GM19455 (cell line): ENCODE measurements around the gene CTDNEP1.

ENCODE experiments used
- ATAC-seq: cut with Tn5 transposase; IDR thresholded peaks from one replicate; pipeline ENCODE4 v1.9.1; 2021; ENCODE audit not compliant: unreplicated experiment

The CTDNEP1 gene

DNA sequence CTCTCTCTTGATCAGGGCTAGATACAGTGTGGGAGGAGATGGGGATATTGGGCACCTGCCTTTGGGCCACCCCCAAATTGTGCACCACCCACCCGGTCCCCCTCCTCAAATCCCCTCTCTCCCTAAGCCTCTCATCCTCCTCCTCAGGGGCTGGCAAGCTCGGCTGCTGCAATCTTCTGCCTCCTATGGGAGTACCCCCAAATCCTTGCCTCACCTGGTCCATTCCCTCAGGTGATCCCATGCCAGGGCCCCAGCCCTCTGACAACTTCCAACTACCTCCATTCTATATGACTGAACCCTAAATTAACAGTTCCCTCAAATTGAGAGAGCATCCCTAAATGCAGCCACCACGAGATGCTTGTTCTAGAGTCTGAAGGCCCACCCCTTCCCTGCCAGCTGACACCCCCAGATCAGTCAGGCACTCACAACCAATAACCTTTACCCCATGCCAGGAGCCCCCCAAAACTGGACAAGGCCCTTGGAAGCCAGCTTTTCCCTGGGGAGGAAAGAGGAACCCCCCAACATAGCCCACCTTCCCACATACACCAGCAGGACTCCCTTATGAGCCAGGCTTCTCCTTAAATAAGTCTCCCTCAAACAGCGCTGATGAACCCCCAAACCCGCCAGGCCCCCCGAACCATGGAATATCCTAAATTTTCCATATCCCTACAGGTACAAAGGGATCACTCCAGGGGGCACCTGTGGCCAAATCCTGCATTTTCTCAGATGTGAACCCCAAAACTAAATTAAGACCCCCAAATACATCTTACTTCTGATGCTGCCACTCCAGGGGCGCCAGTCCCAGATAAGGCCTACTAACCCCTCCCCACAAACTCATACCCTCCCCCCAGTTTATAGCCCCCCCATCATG lies 35.1 kb downstream of the CTDNEP1 start:
- ATAC-seq = no peak

DNA sequence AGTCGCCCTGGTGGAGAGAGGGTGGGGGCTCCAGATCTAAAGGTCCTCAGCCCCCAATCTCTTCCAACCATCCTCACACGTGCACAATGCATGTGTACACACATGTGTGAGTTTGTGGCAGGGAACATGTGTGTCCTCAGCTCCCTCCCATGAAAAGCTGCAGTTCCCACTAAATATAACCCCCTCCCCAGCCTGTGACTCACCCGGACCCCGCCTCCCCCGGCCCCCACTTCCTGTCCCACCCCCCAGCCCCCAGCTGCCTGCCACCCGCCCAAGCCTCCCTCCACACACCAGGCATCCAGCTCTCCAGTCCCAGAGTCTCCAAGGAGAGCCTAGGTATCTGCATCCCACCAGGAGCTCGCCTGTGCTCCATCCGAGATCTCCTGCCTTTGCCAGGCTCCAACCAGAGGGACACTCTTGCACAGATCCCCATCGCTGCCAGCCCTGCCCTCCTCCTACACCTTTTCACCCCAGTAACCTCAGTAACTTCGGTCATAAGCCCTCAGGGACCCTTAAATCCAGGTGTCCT lies 35.8 kb downstream of the CTDNEP1 start:
- no peak for ATAC-seq

DNA sequence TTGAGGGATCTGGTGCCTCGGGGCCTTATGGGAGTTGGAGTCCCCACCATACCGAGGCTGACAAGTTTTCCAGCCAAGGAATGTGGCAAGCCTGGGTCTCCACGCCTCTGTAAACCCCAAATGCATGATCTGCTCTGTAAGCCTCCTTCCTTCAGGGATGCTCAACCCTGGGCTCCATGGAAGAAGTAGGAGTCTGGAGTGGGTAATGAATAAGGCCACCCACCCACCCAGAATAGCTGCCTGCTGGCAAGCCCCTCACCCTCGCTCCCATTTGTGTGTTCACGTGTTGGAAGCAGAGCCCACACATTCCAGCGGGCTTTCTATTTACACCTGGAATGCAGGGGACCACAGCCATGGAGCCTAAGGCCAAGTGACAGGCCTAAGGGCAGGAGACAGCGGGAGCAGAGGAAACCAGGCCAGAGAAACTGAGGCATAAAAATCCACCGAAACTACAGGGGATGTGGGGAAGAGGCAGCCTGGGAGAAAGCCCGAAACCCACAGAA lies 36.3 kb downstream of the CTDNEP1 start:
- ATAC-seq = no peak

DNA sequence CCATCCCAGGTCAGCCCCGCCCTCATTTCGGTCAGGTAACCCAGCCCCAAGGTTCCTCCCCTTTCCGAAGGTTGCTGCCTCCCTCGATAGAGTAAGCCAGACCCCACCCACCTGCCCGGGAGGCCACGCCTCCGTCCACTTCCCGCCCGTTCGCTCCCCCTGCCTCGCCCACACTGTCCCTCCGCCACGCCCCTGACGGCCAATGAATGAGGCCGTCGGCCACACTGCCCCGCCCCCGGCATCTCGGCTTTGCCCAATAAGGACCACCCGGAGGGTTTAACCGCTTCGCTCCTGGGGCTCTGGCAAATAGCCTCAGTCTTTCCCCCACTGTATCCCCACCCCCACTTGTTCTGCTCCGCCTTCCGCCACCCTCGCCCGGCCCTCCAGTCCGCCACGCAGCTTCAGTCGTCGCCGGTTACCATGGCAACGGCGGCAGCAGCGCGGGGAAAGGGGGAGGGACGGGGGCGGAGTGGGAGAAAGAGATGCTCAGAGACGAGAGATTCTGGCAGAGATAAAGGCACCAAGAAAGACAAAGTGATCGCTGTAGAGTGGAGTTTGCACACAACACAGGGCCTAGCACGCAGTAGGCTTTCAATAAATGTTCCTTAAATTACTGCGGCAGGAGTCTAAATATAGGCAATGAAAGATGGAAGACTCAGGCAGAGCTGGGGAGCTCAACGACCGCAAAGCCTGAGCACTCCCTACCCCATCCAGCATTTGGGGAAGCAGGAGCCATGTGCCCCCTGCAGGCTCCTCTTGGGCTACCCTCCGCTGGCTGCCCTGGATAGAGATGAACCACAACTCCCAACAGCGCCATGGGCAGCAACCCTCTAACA lies 37.0 kb downstream of the CTDNEP1 start:
- peak; percentile 81 for ATAC-seq

DNA sequence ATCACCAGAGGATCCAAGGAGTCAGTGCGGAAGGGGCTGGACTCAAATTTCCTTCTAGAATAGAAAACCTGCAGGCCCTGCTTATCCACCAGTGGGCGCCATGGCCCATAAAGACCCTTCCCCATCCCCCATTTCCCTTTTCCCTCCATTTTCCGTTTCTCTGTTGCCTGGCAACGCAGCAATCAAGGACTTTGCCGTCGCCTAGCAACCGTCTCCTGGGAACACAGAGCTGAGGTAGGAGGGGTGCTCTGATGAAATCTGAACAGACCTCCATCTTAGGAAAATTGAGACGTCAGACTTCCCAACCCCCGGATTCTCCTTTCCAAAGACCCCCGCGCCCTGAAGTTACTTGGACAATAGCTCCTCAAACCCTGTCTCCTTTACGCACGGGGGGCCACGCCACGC lies 37.6 kb downstream of the CTDNEP1 start:
- no peak for ATAC-seq

DNA sequence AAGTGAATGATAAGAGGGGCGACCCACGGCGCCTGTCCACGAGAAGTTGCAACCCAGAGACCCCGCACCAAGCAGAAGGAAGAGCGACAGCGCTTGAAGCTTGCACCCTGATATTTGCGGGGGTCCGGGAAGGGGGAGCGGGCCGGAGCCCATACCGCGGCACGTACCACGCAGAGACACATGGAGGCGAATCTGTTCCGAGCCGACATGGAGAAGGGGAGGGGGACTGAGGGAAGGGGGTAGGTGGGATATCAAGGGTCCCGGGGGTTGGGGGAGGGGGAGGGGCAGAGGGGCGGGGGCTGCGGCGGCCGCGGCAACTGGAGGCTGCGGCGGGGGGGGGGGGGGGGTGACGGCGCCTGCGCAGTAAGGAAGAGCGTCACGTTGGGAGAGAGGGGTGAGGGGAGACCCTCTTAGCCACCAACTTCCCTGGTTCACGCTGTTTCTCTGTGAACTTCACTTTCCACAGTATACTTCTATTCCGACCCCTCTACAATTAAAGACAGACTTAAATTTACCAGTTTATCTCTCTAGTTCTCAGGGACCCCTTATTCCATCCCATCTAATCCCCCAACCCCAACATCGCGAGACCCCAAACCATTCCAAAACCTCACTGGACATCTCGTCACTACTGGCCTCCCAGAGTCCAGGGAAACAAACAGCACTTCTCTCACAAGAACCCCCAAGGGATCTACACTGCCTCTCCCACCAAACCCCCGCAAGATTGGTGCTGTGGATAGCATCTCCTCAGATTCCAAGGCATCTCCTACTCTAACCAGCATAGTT lies 39.9 kb downstream of the CTDNEP1 start:
- no peak for ATAC-seq

DNA sequence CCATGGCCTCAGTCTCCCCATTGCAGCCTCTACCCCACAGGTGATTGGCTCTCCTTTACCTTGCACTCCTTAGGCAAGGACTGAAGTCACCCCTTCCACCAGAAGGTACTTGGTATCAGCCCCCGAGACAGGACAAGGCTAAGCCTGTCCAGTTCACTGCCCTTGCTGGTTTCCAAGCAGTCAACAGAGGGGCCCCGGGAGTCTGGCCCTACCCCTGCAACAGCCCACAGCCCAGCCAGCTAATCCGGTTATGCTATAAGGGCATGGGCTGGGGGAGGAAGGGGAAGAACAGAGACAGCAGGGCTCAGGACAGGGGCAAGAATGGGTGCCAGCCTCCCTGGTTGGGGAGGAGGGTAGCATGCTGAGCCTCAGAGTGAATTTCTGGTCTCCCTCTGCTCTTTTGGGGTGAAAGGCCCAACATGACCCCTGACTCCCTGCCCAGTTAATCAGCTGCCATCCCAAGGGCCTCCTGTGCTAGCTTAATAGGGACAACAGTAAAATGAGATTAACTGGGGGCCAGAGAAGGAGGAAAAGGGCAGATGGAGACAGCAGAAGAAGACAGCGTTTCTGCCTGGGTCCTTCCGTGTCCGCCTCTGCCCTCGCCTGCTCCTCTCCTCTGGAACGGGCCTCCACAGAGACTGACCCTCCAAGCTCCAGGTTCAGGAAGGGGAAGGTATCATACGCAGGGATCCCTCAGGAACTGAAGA lies 42.6 kb downstream of the CTDNEP1 start:
- ATAC-seq = no peak

DNA sequence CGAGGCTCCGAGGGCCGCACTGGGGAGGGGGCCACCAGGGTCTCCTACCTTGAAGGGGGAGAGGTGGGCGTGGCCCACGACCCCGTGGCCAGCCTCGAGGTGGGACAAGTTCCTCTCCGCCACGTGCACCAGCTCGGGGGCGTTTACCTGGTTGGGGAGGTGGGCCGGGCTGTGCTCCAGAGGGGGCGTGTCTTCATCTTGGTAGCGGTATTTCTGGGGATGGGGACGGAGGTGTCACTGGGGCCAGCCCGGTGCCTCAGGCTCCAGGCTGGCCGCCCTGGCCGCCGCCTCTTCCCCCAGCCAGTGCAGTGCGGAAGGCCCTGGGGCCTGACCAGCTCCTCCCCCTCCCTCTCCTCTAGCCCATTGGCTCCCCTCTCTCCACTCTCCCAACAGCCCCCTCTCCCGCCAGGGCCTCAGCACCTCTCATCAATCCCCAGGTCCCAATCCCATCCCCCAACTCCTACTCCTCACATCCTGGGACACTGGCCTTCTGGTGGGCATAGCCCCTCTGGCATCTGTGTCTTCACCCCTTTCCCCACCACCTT lies 43.4 kb downstream of the CTDNEP1 start:
- ATAC-seq = no peak

DNA sequence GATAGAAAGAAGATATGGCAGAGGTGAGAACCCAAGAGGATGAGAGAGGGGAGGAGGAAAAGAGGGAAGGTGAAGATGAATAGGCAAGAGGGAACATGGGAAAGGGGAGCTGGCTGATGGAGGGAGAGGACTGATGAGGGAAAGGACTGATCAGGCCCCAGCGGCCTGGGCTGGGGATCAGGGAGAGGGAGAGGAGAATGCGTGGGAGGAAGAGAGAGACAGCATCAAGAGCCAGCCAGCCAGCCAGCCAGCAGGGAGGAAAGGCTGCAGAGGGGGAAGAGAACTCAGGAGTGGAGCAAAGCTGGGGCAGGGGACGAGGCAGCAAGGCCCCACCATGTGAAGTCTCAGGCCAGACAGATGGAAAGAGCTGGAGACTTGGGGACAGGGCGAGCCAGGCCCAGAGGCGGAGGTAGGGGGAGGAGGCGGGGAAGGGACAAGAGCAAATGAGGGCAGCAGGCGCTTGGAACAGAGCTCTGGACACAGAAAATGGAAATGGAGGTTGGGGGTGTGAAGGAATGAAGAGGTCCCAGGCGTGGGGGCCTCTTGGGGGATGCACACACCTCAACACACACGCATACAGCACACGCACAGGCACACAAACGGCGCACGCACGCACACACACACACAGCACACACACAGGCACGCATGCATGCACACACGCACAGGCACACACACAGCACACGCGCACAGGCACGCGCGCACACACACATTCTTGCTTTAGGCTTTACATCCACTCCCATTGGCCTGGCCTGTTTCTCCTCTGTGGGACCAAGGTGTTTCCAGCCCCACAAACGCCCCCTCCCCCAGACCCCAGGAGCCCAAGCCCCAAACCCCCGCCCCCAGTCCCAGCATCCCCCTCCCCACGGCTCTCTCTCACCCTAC lies 44.2 kb downstream of the CTDNEP1 start:
- no peak for ATAC-seq

DNA sequence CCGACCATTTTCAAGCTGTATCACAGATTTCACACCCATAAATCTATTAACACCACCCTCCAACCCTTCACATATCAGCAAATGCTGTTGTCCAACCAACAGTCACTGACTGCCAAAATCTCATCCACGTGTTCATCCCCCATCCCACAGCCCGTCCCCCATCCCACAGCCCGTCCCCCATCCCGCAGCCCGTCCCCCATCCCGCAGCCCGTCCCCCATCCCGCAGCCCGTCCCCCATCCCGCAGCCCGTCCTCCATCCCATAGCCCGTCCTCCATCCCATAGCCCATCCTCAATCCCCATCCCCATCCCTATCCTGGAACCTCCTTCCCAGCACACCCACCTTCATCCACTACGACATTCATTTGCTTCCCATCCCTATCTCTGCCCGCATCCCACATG lies 46.0 kb downstream of the CTDNEP1 start:
- ATAC-seq = no peak

DNA sequence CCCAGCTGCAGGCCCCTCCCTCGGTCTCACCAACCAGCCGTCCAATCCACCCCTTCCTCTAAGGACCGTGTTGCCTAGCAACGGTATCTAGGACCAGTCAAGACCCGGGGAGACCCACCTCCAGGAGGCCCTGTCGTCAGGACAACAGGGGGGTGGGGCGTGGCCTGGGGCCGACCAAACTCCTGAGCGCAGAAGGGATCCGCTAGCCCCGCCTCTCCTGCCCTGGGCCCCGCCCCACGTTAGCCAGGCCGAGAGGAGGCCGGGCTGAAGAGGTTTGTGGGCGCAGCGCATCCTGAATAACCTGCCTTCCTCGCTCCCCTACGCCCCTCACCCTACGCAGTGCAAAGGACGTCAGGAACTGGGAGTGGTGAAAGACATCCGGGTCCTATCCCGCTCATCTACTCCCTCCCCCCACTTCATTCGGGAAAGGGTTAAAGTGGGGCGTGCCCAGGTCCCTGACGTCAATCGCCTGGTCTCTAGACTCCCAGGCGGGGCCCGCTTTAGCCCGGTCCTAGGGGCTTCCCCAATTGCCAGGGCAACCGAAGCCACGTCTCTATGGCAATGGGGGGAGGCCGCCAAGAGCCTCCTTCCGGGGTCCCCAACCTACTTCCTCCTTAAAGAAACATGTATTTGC lies 46.6 kb downstream of the CTDNEP1 start:
- peak; percentile 71 for ATAC-seq

DNA sequence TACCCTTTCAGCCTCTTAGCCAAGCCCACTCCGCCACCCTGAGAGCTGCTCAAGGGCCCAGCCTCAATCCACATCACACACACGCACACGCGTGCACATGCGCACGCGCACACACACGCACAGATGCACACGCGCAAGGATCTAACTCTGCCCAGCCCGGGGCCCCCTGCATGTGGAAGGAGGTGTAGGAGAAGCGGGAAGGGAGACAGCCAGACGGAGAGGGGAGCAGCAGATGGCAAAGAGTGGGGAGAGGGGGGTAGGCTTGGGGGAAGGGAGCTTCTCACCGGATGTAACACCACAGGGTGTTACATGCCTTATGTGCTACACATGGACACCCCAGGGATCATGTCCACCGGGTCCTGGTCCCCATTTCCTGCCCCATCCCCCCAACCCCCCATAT lies 47.2 kb downstream of the CTDNEP1 start:
- no peak for ATAC-seq

DNA sequence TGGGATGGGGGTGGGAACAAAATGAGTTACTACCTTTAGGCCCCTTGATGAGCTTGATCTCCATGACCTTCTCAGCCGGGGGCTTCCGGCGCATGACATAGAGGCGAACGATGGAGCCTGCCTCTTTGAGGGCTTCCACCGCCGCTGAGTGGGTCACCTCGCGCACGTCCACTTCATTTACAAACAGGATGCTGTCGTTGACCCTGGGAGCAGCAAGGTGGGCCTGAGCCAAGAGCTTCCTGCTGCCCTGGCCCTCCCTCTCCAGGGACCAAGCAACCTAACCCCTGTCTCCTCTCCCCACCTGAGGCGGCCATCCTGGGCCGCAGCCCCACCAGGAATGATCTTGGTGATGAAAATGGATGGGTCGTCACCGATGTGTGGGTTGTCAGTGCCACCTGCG lies 48.1 kb downstream of the CTDNEP1 start:
- no peak for ATAC-seq

DNA sequence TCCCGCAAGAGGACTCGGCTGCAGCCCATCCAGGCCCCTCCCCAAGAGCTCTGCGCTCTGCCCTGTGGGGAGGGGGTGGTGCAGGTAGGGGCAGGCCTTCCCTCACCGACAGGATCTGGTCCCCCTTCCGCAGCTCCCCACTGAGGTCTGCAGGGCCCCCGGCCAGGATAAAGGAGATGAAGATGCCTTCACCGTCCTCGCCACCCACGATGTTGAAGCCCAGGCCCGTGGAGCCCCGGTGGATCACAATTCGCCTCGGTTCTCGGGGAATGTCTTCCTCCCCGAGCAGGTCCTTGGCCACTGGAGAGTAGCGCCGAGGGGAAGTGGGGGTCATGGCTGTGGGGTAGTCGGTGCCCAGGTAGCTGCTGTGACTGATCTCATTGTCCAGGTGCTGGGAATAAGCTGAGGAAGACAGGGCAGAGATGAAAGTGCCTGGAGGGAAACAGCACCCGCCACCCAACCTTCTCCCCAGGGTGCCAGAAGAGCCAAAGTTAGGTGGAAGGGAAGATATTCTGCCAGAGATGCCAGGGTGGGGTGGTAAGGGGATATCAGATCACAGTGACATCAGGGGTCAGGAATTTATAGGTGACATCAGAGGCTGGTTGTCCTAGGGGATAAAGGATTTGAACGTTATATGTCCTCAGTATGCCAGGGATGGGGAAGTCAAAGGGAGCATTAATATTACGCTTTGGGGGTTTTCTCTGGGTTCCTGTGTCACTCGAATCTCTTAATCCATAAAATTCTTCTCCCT lies 54.7 kb downstream of the CTDNEP1 start:
- ATAC-seq = no peak

DNA sequence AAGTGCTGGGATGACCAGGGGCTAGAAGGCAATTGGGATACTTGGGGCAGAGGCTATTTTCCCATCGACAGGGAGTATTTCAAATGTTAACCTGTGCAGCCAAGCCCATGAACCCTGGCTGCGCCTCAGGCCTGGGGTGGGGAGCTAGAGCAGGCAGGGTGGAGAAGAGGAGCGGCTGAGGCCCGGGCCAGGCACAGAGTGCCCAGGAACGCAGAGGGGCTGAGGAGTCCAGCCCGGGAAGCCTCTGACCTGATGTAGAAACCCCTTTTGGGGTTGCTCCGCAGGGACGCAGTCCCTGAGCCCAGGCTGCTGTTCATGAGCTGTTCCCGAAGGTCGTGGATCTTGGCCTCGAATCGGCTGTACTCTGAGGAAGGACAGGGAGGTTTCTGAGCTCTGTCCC lies 55.6 kb downstream of the CTDNEP1 start:
- ATAC-seq = no peak
